Fibroblast of the aortic adventitia (primary cell): ENCODE measurements around the gene ETS2. TPM values are rescaled to one million over a fixed set of nuclear protein-coding genes. Genes with fewer than 3 reads are reported as not detected.
A peak's percentile ranks its signal among the peaks of the same experiment; 100 is the strongest.

ENCODE experiments used
- DNase-seq: peaks from one replicate; pipeline ENCODE4 v3.0.0-alpha.2; 2010; ENCODE audit warnings: low read depth
- H3K4me3 ChIP-seq: 2 replicates; pipeline ENCODE4 v1.5.1; 2011; ENCODE audit warnings: low read depth, mild to moderate bottlenecking, control low read depth, low read length, moderate library complexity
- CTCF ChIP-seq: IDR thresholded peaks from 2 replicates; pipeline ENCODE4 v1.5.1; 2011; ENCODE audit warnings: mild to moderate bottlenecking, low read length, control low read depth, inconsistent platforms; ENCODE audit not compliant: insufficient read depth
- total RNA-seq: library from RNA; depleted of rRNA; stranded (reverse); fragments of >200 nt; gene quantifications from 2 replicates; pipeline ENCODE4 v1.2.3, GENCODE V29; 2012; ENCODE audit warnings: low replicate concordance

Gene ETS2
- total RNA-seq, 1 donor, result 62.6 TPM

GRCh38 chr21:38804789-38805327 is 871 bp upstream of the ETS2 start:
- TF ChIP-seq CTCF, result peak; percentile 51
- peak; percentile 50 for DNase-seq

GRCh38 chr21:38806153-38806941 is 618 bp downstream of the ETS2 start:
- peak; percentile 16 for TF ChIP-seq CTCF
- no peak for DNase-seq
- H3K4me3 ChIP-seq, result peak overlapping the region; percentile 88

More at GRCh38 chr21:38804789-38805327, 871 bp upstream of the ETS2 start:
- peak overlapping the region; percentile 88 for H3K4me3 ChIP-seq

DNA sequence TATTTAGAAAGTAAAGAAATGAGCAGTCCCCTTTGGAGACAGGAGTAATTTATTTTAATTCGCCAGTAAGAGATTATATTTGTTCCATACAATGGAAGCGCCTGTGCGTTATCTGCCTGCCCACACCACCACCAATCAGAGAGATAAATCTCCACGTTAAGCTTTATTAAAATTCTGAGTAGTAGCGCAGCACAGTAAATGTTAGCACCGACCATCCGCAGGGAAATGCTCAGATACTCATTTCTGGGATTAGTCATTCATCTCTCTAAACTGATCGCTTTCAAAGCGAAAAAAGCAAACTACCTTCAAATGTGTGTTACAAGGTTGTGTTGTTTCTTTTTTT is 1.2 kb downstream of the ETS2 start:
- peak overlapping the region; percentile 88 for H3K4me3 ChIP-seq
- peak; percentile 53 for DNase-seq

DNA sequence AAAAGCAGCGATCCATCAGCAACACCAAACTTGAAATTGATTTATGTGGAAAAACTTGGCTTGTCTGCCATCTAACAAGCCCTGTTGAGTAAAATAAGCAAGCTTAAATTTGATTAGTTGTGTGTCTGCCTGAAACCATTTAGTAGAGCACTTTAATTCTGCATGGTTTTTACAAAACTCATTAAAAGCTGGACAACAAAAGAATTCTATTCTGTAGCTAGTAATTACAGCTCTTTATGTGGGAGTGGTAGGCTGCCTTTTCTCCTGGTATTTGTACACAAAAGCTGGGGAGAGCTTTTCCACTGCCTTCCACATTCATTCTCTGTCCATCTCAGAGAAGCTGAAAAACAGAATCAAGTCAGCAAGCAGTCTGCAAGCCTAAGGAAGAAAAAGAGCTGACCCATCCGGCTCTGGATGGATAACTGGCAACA is 1.7 kb downstream of the ETS2 start:
- H3K4me3 ChIP-seq, result peak overlapping the region; percentile 88
- peak; percentile 47 for DNase-seq
- no peak for TF ChIP-seq CTCF

More for the DNA sequence above, 1.2 kb downstream of the ETS2 start:
- no peak for TF ChIP-seq CTCF

DNA sequence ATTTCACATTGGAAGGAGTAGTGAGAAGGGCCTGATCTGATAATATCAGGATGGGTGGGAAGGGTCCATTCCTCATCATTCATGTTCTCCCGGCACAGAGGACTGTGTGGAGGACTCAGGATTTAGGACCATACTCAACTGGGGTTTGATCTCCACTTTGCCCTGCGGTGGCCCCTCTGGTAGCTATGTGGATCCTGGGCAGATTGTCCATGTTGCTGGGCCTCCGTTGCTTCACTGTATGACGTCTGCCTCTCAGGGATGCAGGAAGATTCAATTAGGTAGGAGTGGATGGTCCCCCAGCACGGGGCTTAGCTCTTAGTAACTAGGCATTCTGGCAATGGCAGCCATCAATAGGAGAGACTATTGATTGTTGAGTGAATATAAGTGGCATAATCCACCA is 2.3 kb downstream of the ETS2 start:
- peak overlapping the region; percentile 88 for H3K4me3 ChIP-seq
- DNase-seq, result no peak
- TF ChIP-seq CTCF, result no peak

- no peak for TF ChIP-seq CTCF
- peak overlapping the region; percentile 22 for H3K4me3 ChIP-seq
- no peak for DNase-seq
Observed at GRCh38 chr21:38809198-38809878, 3.6 kb downstream of the ETS2 start.
